ENCODE results near the gene CCDC97. TPM values are rescaled to one million over a fixed set of nuclear protein-coding genes. Genes with fewer than 3 reads are reported as not detected.

Gene CCDC97
- total and polyA plus RNA-seq, 2 of the 8 experiments (the other 6 are each of a cell fraction or from before 2014, with no cell fraction given): 19.8 to 27.1 TPM

- Histone ChIP-seq H3K9ac (replicated peaks in 1 of 4; ENCODE audit: extremely low read depth in 1 of 4, low read depth in 3 of 4, low read length in 3 of 4) (no peak overlapping the region), H4K20me1 (replicated peaks in 1 of 2; ENCODE audit: control insufficient read depth in 1 of 2, insufficient read depth in 2 of 2, low read length in 2 of 2) (no peaks in the 10 kb centered on the region), H4K5ac (ENCODE audit: insufficient read length, low read depth, low read length) (no peak overlapping the region), H3K79me1 (ENCODE audit: low read depth, low read length) (peaks cover under 1% of the 10 kb centered on the region), H2AFZ (ENCODE audit: low read length) (no peak overlapping the region), H3K27me3 (replicated peaks in 1 of 4; ENCODE audit: control insufficient read depth in 3 of 4, extremely low read depth in 1 of 4, insufficient read depth in 3 of 4, low read length in 3 of 4) (no peaks in the 10 kb centered on the region), H3K4me1 (replicated peaks in 1 of 4; ENCODE audit: control insufficient read depth in 3 of 4, insufficient read depth in 4 of 4, low read length in 3 of 4) (no peaks in the 10 kb centered on the region; a peak in 1 of 7 replicates), H2BK120ac (replicated peaks; ENCODE audit: low read depth, low read length) (no peak overlapping the region), H3K23ac (ENCODE audit: insufficient read length) (no peak overlapping the region), H3K4ac (replicated peaks; ENCODE audit: insufficient read length, low read depth, low read length) (no peak overlapping the region), H3K4me2 (ENCODE audit: insufficient read depth in 1 of 2, low read depth in 2 of 2, low read length in 2 of 2) (no peak overlapping the region), H2BK15ac (ENCODE audit: low read length) (no peak overlapping the region), H4K8ac (ENCODE audit: extremely low read depth, insufficient read depth, low read length) (no peak overlapping the region), H3K36me3 (ENCODE audit: control insufficient read depth in 2 of 4, insufficient read depth in 4 of 4, low read length in 3 of 4) (no peaks in the 10 kb centered on the region), H3K56ac (replicated peaks; ENCODE audit: insufficient read length, low read depth, low read length) (no peak overlapping the region), H2BK20ac (ENCODE audit: low read length) (no peak overlapping the region), H2AK5ac (ENCODE audit: low read depth, low read length) (no peak overlapping the region), H2BK5ac (ENCODE audit: low read depth, low read length) (no peak overlapping the region), H3K23me2 (ENCODE audit: low read depth, low read length) (no peaks in the 10 kb centered on the region; the same call in 1 of the 2 replicates), H3K14ac (ENCODE audit: insufficient read length) (no peak overlapping the region), H4K91ac (replicated peaks; ENCODE audit: insufficient read length, low read length) (no peak overlapping the region), H3K27ac (ENCODE audit: low read depth, low read length) (no peak overlapping the region), H3K9me3 (ENCODE audit: insufficient read depth in 2 of 2, low read depth in 1 of 2, low read length in 1 of 2) (no peaks in the 10 kb centered on the region), H2BK12ac (ENCODE audit: low read depth, low read length) (no peak overlapping the region), H3K79me2 (ENCODE audit: control insufficient read depth in 1 of 2, insufficient read depth in 2 of 2, low read length in 2 of 2) (no peaks in the 10 kb centered on the region), H3K18ac (ENCODE audit: extremely low read depth, low read length) (no peak overlapping the region), H3K4me3 (ENCODE audit: extremely low read depth in 1 of 4, insufficient read depth in 2 of 4, low read depth in 3 of 4, low read length in 4 of 4) (no peak overlapping the region)
- no peak for DNase-seq (ENCODE audit: low read depth in 1 of 2, low spot score in 2 of 2)
- CTCF ChIA-PET (ENCODE audit: partially characterized antibody): interaction anchor here (1.3 to 1.4 kb wide), 2 partner anchors 38 to 200 kb away, joined by 3 to 4 read pairs; no protein-coding TSS in a partner anchor
- TF ChIP-seq NANOG (IDR thresholded peaks at IDR 0.05; ENCODE audit: insufficient read depth, low read depth, low read length, poor library complexity, severe bottlenecking) (no peak), GTF2F1 (IDR thresholded peaks at IDR 0.05; ENCODE audit: borderline replicate concordance, low read depth, low read length) (no peak), RAD21 (IDR thresholded peaks at IDR 0.05 in 1 of 2, conservative IDR thresholded peaks at IDR 0.05 in 1 of 2; ENCODE audit: low read depth in 2 of 2, low read length in 2 of 2) (no peak), TCF12 (IDR thresholded peaks at IDR 0.05; ENCODE audit: low read depth, low read length) (no peak), EZH2 (IDR thresholded peaks at IDR 0.05; ENCODE audit: low read depth, low read length, severe bottlenecking) (no peak), EP300 (IDR thresholded peaks at IDR 0.05; ENCODE audit: borderline replicate concordance in 1 of 2, low read depth in 2 of 2, low read length in 2 of 2) (no peak), POU5F1 (IDR thresholded peaks at IDR 0.05; ENCODE audit: low read depth, low read length) (no peak), TEAD4 (IDR thresholded peaks at IDR 0.05; ENCODE audit: low read depth, low read length) (no peak), RBBP5 (IDR thresholded peaks at IDR 0.05; ENCODE audit: borderline replicate concordance, low read depth, low read length) (no peak), SUZ12 (IDR thresholded peaks at IDR 0.05; ENCODE audit: low read length) (no peak), E2F6 (IDR thresholded peaks at IDR 0.05) (no peak), SRF (IDR thresholded peaks at IDR 0.05; ENCODE audit: low read depth, low read length) (no peak)
- no peak for FAIRE-seq
- WGBS, 2 experiments (ENCODE audit: extremely low coverage in 1 of 2, insufficient coverage in 1 of 2, insufficient read length in 1 of 2, insufficient replicate concordance in 2 of 2, low coverage in 1 of 2, low lambda C conversion rate in 2 of 2, missing lambda C conversion rate in 1 of 2): 95% methylated on average over 2 of the region's 2 CpGs; no CpG with 5 or more reads in 1 of the 2 experiments
- POLR2A ChIA-PET (ENCODE audit: partially characterized antibody): interaction anchor here (0.7 kb wide), 1 partner anchor 26 kb away, joined by 3 read pairs; no protein-coding TSS in a partner anchor
Measured at GRCh38 chr19:41369769-41370168, 59.8 kb downstream of the CCDC97 start.

Measured in H1 (cell line).